AG20443 (cell line): ENCODE measurements around the gene HMX1.

Experiments
- DNase-seq: peaks from one replicate; pipeline ENCODE4 v3.0.0; 2012; ENCODE audit warnings: low spot score, mixed read lengths

Gene HMX1

DNA sequence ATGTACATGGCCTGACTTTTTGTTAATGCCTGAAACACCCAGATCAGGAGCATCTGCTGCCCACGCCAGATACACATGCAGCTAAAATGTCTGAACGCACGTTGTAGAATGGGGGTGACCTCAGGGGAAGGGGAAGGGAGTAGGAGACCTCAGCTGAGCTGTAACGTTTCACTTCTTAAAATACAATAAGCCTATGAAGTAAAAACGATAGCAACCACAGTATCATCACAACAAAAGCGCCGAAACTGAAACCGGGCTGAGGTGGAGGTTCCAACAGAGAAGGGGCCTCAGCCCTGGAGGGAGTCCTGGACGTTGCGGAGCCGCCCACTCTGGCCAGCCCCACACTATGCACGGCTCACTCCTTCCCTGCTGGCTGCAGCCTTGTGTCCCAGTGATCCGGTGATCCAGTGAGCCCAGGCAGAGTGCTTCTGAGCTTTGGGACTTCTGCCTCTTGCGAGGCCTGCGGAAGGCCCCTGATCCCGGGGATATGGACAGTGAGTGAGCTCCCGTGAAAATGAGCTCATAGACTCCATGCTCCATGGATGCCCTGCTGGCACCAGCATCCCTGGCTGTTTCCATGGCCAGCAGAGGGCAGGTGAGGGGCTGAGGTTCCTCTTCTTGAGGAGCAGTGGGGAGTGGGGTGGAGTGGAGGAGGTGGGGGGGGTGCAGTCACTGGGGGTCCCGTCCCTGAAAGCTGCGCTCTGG is 52.0 kb downstream of the HMX1 start:
- no peak for DNase-seq

DNA sequence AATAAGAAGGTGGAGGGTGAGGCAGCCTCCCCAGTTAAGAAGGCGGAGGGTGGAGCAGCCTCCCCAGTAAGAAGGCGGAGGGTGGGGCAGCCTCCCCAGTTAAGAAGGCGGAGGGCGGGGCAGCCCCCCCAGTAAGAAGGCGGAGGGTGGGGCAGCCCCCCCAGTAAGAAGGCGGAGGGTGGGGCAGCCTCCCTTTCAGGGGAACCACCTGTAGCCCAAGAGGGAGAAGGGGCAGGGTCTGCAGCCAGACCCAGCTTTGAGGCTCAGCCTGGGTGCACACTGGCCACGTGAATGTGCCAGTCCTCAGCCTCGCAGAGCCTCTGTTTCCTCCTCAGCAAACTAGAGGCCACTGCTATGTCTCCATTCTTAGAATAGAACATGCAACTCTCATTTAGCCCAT is 52.6 kb downstream of the HMX1 start:
- no peak for DNase-seq

- no peak for DNase-seq
These were observed 53.4 kb downstream of the HMX1 start for GRCh38 chr4:8818063-8818881.

DNA sequence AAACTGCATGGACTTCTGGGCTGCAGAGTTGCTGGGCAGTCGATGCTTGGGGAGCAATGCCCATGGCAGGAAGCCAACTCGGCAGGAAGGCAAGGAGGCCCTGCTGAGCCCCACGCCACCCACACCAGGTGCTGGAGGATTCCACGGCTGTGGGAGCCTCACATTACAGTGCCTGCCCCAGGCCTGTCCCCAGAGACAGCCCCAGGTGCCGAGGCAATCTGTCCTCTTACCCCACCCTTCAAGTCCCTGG is 53.9 kb downstream of the HMX1 start:
- no peak for DNase-seq

- no peak for DNase-seq
These were observed 54.4 kb downstream of the HMX1 start for GRCh38 chr4:8817096-8817812.
